PC-3 (cell line): ENCODE results near the gene KSR1. TPM values are rescaled to one million over a fixed set of nuclear protein-coding genes. Genes with fewer than 3 reads are reported as not detected.

Experiments
- ATAC-seq: fragments of 200-7000 bp; cut with Tn5 transposase; 2 replicates; pipeline ENCODE4 v1.9.1; 2020; ENCODE audit warnings: mild to moderate bottlenecking, moderate library complexity
- BruUV-seq: library from RNA; stranded (reverse); fragments of 400-500 nt; replicated peaks from 2 replicates; lab custom pipeline; 2021; lab: Mats Ljungman, UMichigan
- CTCF ChIA-PET: fragments of 300-600 bp; sonication (Branson Sonifier 250); formaldehyde crosslinking; loops from one replicate; lab custom pipeline; 2022; ENCODE audit warnings: antibody characterized with exemption; lab: Charles Lee
- POLR2A ChIA-PET: fragments of 300-600 bp; sonication (Branson Sonifier 250); formaldehyde crosslinking; loops from one replicate; lab custom pipeline; 2022; ENCODE audit warnings: antibody characterized with exemption; ENCODE audit not compliant: unreplicated experiment; lab: Charles Lee
- DNase-seq: peaks from one replicate; pipeline ENCODE4 v3.0.0-alpha.2; 2015
- H2AFZ ChIP-seq: fragments of 300-600 bp; sonication (generic); 2 replicates; pipeline ENCODE4 v1.6.0; 2016; ENCODE audit warnings: antibody characterized with exemption, low read length
- H3F3A ChIP-seq: fragments of 300-600 bp; sonication (generic); one replicate; pipeline ENCODE4 v1.6.0; 2017; ENCODE audit warnings: antibody characterized with exemption, low read length, control low read depth, mild to moderate bottlenecking; ENCODE audit not compliant: unreplicated experiment
- H3K27ac ChIP-seq: fragments of 300-600 bp; sonication (generic); 2 replicates; pipeline ENCODE4 v1.5.1; 2016; ENCODE audit warnings: mild to moderate bottlenecking, low read length
- H3K27me3 ChIP-seq: fragments of 300-600 bp; sonication (generic); 2 replicates; pipeline ENCODE4 v1.6.1; 2016; ENCODE audit warnings: low read length, mixed read lengths
- H3K36me3 ChIP-seq: fragments of 300-600 bp; sonication (generic); 2 replicates; pipeline ENCODE4 v1.6.1; 2016; ENCODE audit warnings: low read depth, mixed run types, low read length, mixed read lengths
- H3K4me1 ChIP-seq: fragments of 300-600 bp; sonication (generic); 2 replicates; pipeline ENCODE4 v1.5.1; 2016; ENCODE audit warnings: low read length; ENCODE audit not compliant: insufficient read depth
- H3K4me2 ChIP-seq: fragments of 300-600 bp; sonication (generic); 2 replicates; pipeline ENCODE4 v1.6.0; 2016; ENCODE audit warnings: low read length
- H3K4me3 ChIP-seq: fragments of 300-600 bp; sonication (generic); 2 replicates; pipeline ENCODE4 v1.5.1; 2016; ENCODE audit warnings: mild to moderate bottlenecking, low read length, mixed read lengths
- H3K79me2 ChIP-seq: fragments of 300-600 bp; sonication (generic); 2 replicates; pipeline ENCODE4 v1.6.1; 2017; ENCODE audit warnings: low read length, mixed read lengths
- H3K9ac ChIP-seq: fragments of 300-600 bp; sonication (generic); 2 replicates; pipeline ENCODE4 v1.6.0; 2016; ENCODE audit warnings: mild to moderate bottlenecking, low read length
- H3K9me2 ChIP-seq: fragments of 300-600 bp; sonication (generic); replicated peaks from 2 replicates; pipeline ENCODE4 v1.6.1; 2016; ENCODE audit warnings: mixed run types, low read length, mixed read lengths
- H3K9me3 ChIP-seq: fragments of 300-600 bp; sonication (generic); 2 replicates; pipeline ENCODE4 v1.6.1; 2016; ENCODE audit warnings: low read length, mixed read lengths
- H4K20me1 ChIP-seq: fragments of 300-600 bp; sonication (generic); 2 replicates; pipeline ENCODE4 v1.6.1; 2016; ENCODE audit warnings: low read length, mixed read lengths
- CTCF ChIP-seq: fragments of 300-600 bp; sonication (generic); conservative IDR thresholded peaks from 2 replicates; pipeline ENCODE4 v1.5.1; 2017; ENCODE audit warnings: antibody characterized with exemption, low read depth, mild to moderate bottlenecking, low read length
- EZH2 ChIP-seq: fragments of 300-600 bp; sonication (generic); IDR thresholded peaks from one replicate; pipeline ENCODE4 v1.6.1; 2017; ENCODE audit warnings: antibody characterized with exemption, mild to moderate bottlenecking, low read length; ENCODE audit not compliant: unreplicated experiment
- EZH2phosphoT487 ChIP-seq: fragments of 300-600 bp; sonication (generic); IDR thresholded peaks from 2 replicates; pipeline ENCODE4 v1.6.1; 2018; ENCODE audit warnings: mild to moderate bottlenecking, antibody characterized with exemption, low read length, borderline replicate concordance
- intact Hi-C: fragments of 100-400 bp; cut with micrococcal nuclease; formaldehyde crosslinking; loops from 2 replicates; pipeline ENCODE4 v1.9.0; 2023
- total RNA-seq: library from RNA; depleted of rRNA; stranded (reverse); fragments of >200 nt; gene quantifications from 2 replicates; pipeline ENCODE4 v1.2.3, GENCODE V29; 2014

Gene KSR1
- total RNA-seq, 1 experiment from 2014 or later, result 1.0 TPM

GRCh38 chr17:27558341-27558740 is 102.1 kb downstream of the KSR1 start:
- CTCF ChIA-PET, result no interaction called here
- H3K79me2 ChIP-seq, result no peaks in the 10 kb centered on the region

GRCh38 chr17:27558842-27559505 is 102.7 kb downstream of the KSR1 start:
- H3K4me2 ChIP-seq, result no peak overlapping the region
- BruUV-seq, result no TSS peak

More at GRCh38 chr17:27558341-27558740, 102.1 kb downstream of the KSR1 start:
- DNase-seq, result no peak
- H3K4me2 ChIP-seq, result no peak overlapping the region
- H2AFZ ChIP-seq, result no peak overlapping the region
- BruUV-seq, result no TSS peak
- H4K20me1 ChIP-seq, result no peaks in the 10 kb centered on the region
- no peak for ATAC-seq
- no peak overlapping the region for H3K4me3 ChIP-seq
- TF ChIP-seq EZH2phosphoT487 (no peak), CTCF (no peak), EZH2 (no peak)
- peaks cover 13% of the 10 kb centered on the region for H3K4me1 ChIP-seq
- H3K9me3 ChIP-seq, result no peaks in the 10 kb centered on the region
- no peaks in the 10 kb centered on the region for H3F3A ChIP-seq
- H3K27ac ChIP-seq, result no peak overlapping the region
- no peaks in the 10 kb centered on the region for H3K9me2 ChIP-seq
- H3K36me3 ChIP-seq, result no peaks in the 10 kb centered on the region
- POLR2A ChIA-PET, result no interaction called here
- intact Hi-C loops, result no loop called here
- no peak overlapping the region for H3K9ac ChIP-seq
- no peaks in the 10 kb centered on the region for H3K27me3 ChIP-seq

More at GRCh38 chr17:27558842-27559505, 102.7 kb downstream of the KSR1 start:
- H3K9me3 ChIP-seq, result no peaks in the 10 kb centered on the region
- DNase-seq, result no peak
- H3K27me3 ChIP-seq, result no peaks in the 10 kb centered on the region
- no peak for TF ChIP-seq CTCF
- TF ChIP-seq EZH2, result no peak
- no peak for TF ChIP-seq EZH2phosphoT487
- H3K36me3 ChIP-seq, result no peaks in the 10 kb centered on the region
- H3K79me2 ChIP-seq, result no peaks in the 10 kb centered on the region
- no peak overlapping the region for H3K27ac ChIP-seq
- H3K4me1 ChIP-seq, result peaks cover 10% of the 10 kb centered on the region
- no peaks in the 10 kb centered on the region for H3K9me2 ChIP-seq
- no peaks in the 10 kb centered on the region for H3F3A ChIP-seq
- ChIA-PET CTCF (no interaction called here), POLR2A (no interaction called here)
- no peak for ATAC-seq
- intact Hi-C loops, result no loop called here
- H3K4me3 ChIP-seq, result no peak overlapping the region
- H4K20me1 ChIP-seq, result no peaks in the 10 kb centered on the region
- H2AFZ ChIP-seq, result no peak overlapping the region
- no peak overlapping the region for H3K9ac ChIP-seq
